Muscle layer of duodenum (tissue), 2 donors: ENCODE measurements around the gene CYP24A1.

ENCODE experiments used
- H3K27ac ChIP-seq: one replicate; pipeline ENCODE4 v1.7.0; 2013; ENCODE audit warnings: mild to moderate bottlenecking, low read length
- H3K27me3 ChIP-seq: one replicate; pipeline ENCODE4 v1.7.0; 2013; ENCODE audit warnings: low read depth, mild to moderate bottlenecking, control low read depth, low read length
- H3K36me3 ChIP-seq, 2 donors: one replicate each; pipeline ENCODE4 v1.7.0; 2013; ENCODE audit warnings: low read length in 2 of 2, control low read depth in 1 of 2, mild to moderate bottlenecking in 1 of 2; ENCODE audit not compliant: insufficient read depth in 2 of 2, control insufficient read depth in 1 of 2
- H3K4me1 ChIP-seq, 2 donors: one replicate each; pipeline ENCODE4 v1.7.0; 2013; ENCODE audit warnings: low read length in 2 of 2, mild to moderate bottlenecking in 2 of 2, control low read depth in 1 of 2, moderate library complexity in 1 of 2; ENCODE audit not compliant: insufficient read depth in 2 of 2, control insufficient read depth in 1 of 2
- H3K4me3 ChIP-seq, 2 donors: one replicate each; pipeline ENCODE4 v1.7.0; 2013; ENCODE audit warnings: low read length in 2 of 2, low read depth in 1 of 2, mild to moderate bottlenecking in 1 of 2
- H3K9me3 ChIP-seq, 2 donors: one replicate each; pipeline ENCODE4 v1.7.0; 2013; ENCODE audit warnings: low read length in 2 of 2, control low read depth in 1 of 2, mild to moderate bottlenecking in 1 of 2; ENCODE audit not compliant: control insufficient read depth in 1 of 2
- donor health status: healthy.

CYP24A1 gene

GRCh38 chr20:54113566-54113965 lies 60.2 kb downstream of the CYP24A1 start:
- no peaks in the 10 kb centered on the region for H3K36me3 ChIP-seq
- no peaks in the 10 kb centered on the region for H3K27me3 ChIP-seq
- H3K4me1 ChIP-seq = no peaks in the 10 kb centered on the region
- no peak overlapping the region for H3K4me3 ChIP-seq
- no peak overlapping the region for H3K27ac ChIP-seq
- H3K9me3 ChIP-seq = no peaks in the 10 kb centered on the region

GRCh38 chr20:54112221-54112884 lies 61.4 kb downstream of the CYP24A1 start:
- Histone ChIP-seq H3K4me3 (no peak overlapping the region), H3K27ac (no peak overlapping the region), H3K36me3 (no peaks in the 10 kb centered on the region), H3K9me3 (no peaks in the 10 kb centered on the region), H3K27me3 (no peaks in the 10 kb centered on the region), H3K4me1 (no peaks in the 10 kb centered on the region)

GRCh38 chr20:54111460-54111859 lies 62.3 kb downstream of the CYP24A1 start:
- Histone ChIP-seq H3K36me3 (no peaks in the 10 kb centered on the region), H3K9me3 (no peaks in the 10 kb centered on the region), H3K27me3 (no peaks in the 10 kb centered on the region), H3K4me1 (no peaks in the 10 kb centered on the region), H3K27ac (no peak overlapping the region), H3K4me3 (no peak overlapping the region)

GRCh38 chr20:54110457-54110856 lies 63.3 kb downstream of the CYP24A1 start:
- H3K9me3 ChIP-seq = no peaks in the 10 kb centered on the region
- no peaks in the 10 kb centered on the region for H3K4me1 ChIP-seq
- no peaks in the 10 kb centered on the region for H3K27me3 ChIP-seq
- no peak overlapping the region for H3K27ac ChIP-seq
- H3K36me3 ChIP-seq = no peaks in the 10 kb centered on the region
- no peak overlapping the region for H3K4me3 ChIP-seq

GRCh38 chr20:54110041-54110440 lies 63.7 kb downstream of the CYP24A1 start:
- no peaks in the 10 kb centered on the region for H3K9me3 ChIP-seq
- no peaks in the 10 kb centered on the region for H3K36me3 ChIP-seq
- no peak overlapping the region for H3K4me3 ChIP-seq
- no peak overlapping the region for H3K27ac ChIP-seq
- H3K4me1 ChIP-seq = no peaks in the 10 kb centered on the region
- H3K27me3 ChIP-seq = no peaks in the 10 kb centered on the region

GRCh38 chr20:54108817-54109216 lies 65.0 kb downstream of the CYP24A1 start:
- Histone ChIP-seq H3K36me3 (no peaks in the 10 kb centered on the region), H3K4me3 (no peak overlapping the region), H3K27me3 (no peaks in the 10 kb centered on the region), H3K4me1 (no peaks in the 10 kb centered on the region), H3K27ac (no peak overlapping the region), H3K9me3 (no peaks in the 10 kb centered on the region)

GRCh38 chr20:54108326-54108642 lies 65.5 kb downstream of the CYP24A1 start:
- Histone ChIP-seq H3K27ac (no peak overlapping the region), H3K4me3 (no peak overlapping the region), H3K27me3 (no peaks in the 10 kb centered on the region), H3K9me3 (no peaks in the 10 kb centered on the region), H3K4me1 (no peaks in the 10 kb centered on the region), H3K36me3 (no peaks in the 10 kb centered on the region)

GRCh38 chr20:54107600-54108325 lies 66.0 kb downstream of the CYP24A1 start:
- Histone ChIP-seq H3K36me3 (no peaks in the 10 kb centered on the region), H3K4me3 (no peak overlapping the region), H3K9me3 (no peaks in the 10 kb centered on the region), H3K4me1 (no peaks in the 10 kb centered on the region), H3K27me3 (no peaks in the 10 kb centered on the region), H3K27ac (no peak overlapping the region)

GRCh38 chr20:54107181-54107580 lies 66.6 kb downstream of the CYP24A1 start:
- no peaks in the 10 kb centered on the region for H3K27me3 ChIP-seq
- no peaks in the 10 kb centered on the region for H3K36me3 ChIP-seq
- H3K27ac ChIP-seq = no peak overlapping the region
- no peaks in the 10 kb centered on the region for H3K9me3 ChIP-seq
- H3K4me1 ChIP-seq = no peaks in the 10 kb centered on the region
- no peak overlapping the region for H3K4me3 ChIP-seq

- Histone ChIP-seq H3K9me3 (no peaks in the 10 kb centered on the region), H3K27ac (no peak overlapping the region), H3K4me1 (no peaks in the 10 kb centered on the region), H3K4me3 (no peak overlapping the region), H3K36me3 (no peaks in the 10 kb centered on the region), H3K27me3 (no peaks in the 10 kb centered on the region)
These were observed 67.6 kb downstream of the CYP24A1 start for GRCh38 chr20:54106162-54106561.

- no peaks in the 10 kb centered on the region for H3K9me3 ChIP-seq
- no peaks in the 10 kb centered on the region for H3K4me1 ChIP-seq
- H3K27ac ChIP-seq = no peak overlapping the region
- no peak overlapping the region for H3K4me3 ChIP-seq
- H3K36me3 ChIP-seq = no peaks in the 10 kb centered on the region
- no peaks in the 10 kb centered on the region for H3K27me3 ChIP-seq
These were observed 68.1 kb downstream of the CYP24A1 start for GRCh38 chr20:54105653-54106052.

- no peaks in the 10 kb centered on the region for H3K27me3 ChIP-seq
- H3K4me1 ChIP-seq = no peaks in the 10 kb centered on the region
- no peaks in the 10 kb centered on the region for H3K36me3 ChIP-seq
- no peak overlapping the region for H3K4me3 ChIP-seq
- no peaks in the 10 kb centered on the region for H3K9me3 ChIP-seq
- no peak overlapping the region for H3K27ac ChIP-seq
These were observed 69.0 kb downstream of the CYP24A1 start for GRCh38 chr20:54104781-54105180.
